ENCODE data around the gene LY6G5B.
A peak's percentile ranks its signal among the peaks of the same experiment; 100 is the strongest.

The LY6G5B gene

DNA sequence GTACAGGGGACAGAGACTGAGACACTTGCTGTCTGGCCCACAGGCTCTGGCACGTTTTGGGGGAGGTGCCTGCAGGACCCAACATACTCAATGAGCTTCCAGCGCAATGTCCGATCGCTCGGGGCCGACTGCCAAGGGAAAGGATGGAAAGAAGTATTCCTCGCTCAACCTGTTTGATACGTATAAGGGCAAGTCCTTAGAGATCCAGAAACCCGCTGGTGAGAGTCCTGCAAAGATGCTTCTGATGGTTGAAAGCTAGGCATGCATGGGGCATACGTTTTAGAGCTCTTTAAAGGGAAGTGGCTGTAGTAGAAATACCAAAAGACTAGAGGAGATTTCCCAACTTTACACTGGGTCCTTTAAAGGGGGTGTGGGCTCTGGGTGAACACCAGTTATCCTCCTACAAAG is 47.1 kb upstream of the LY6G5B start:
- Histone ChIP-seq H2BK5ac (ENCODE audit: low read length) (no peak overlapping the region), H3K23ac (ENCODE audit: low read depth, low read length, poor library complexity) (no peak overlapping the region), H2BK120ac (ENCODE audit: low read depth, low read length) (no peak overlapping the region), H2AFZ (ENCODE audit: low read length) (no peak overlapping the region), H3K9me3 (replicated peaks in 1 of 2; ENCODE audit: control insufficient read depth in 2 of 2, insufficient read depth in 1 of 2, low read depth in 1 of 2, low read length in 2 of 2) (no peaks in the 10 kb centered on the region), H3K14ac (ENCODE audit: low read length) (no peak overlapping the region), H3K9ac (ENCODE audit: low read depth, low read length, poor library complexity) (no peak overlapping the region), H3K4ac (ENCODE audit: low read length) (no peak overlapping the region), H2BK15ac (ENCODE audit: low read length) (no peak overlapping the region), H3K18ac (ENCODE audit: low read length) (no peak overlapping the region), H3K36me3 (replicated peaks in 1 of 2; ENCODE audit: control insufficient read depth in 2 of 2, insufficient read depth in 2 of 2, low read length in 2 of 2) (peaks cover 52 to 64% of the 10 kb centered on the region in 2 donors), H3K27me3 (ENCODE audit: control insufficient read depth in 3 of 3, insufficient read depth in 3 of 3, low read depth in 1 of 3, low read length in 3 of 3) (no peaks in the 10 kb centered on the region), H3K27ac (replicated peaks; ENCODE audit: low read length) (no peak overlapping the region), H2BK12ac (ENCODE audit: low read length) (no peak overlapping the region), H3K4me2 (ENCODE audit: insufficient read depth, low read length, poor library complexity, severe bottlenecking) (peak overlapping the region; percentile 28), H3K4me3 (ENCODE audit: low read length in 2 of 2) (peak overlapping the region in 1 of 2 donors; percentile 85), H3K4me1 (ENCODE audit: control insufficient read depth in 2 of 2, insufficient read depth in 1 of 2, low read depth in 1 of 2, low read length in 2 of 2) (peaks cover 5 to 11% of the 10 kb centered on the region in 2 donors), H4K91ac (ENCODE audit: low read depth, low read length, poor library complexity) (no peak overlapping the region), H4K8ac (ENCODE audit: low read depth, low read length) (no peak overlapping the region), H2AK5ac (ENCODE audit: low read depth, low read length) (no peak overlapping the region), H3K79me1 (ENCODE audit: low read depth, low read length) (peaks cover 5% of the 10 kb centered on the region)
- DNase-seq (ENCODE audit: low spot score), result no peak
- WGBS, 2 donors (ENCODE audit: extremely low coverage in 2 of 2, insufficient read length in 2 of 2, insufficient replicate concordance in 1 of 2), result no CpG with 5 or more reads among the region's 10 CpGs

GRCh38 chr6:31624070-31624469 is 45.7 kb upstream of the LY6G5B start:
- no peak overlapping the region for H2BK120ac ChIP-seq (ENCODE audit: low read depth, low read length)
- no peak overlapping the region for H3K4ac ChIP-seq (ENCODE audit: low read length)
- H3K4me1 ChIP-seq (ENCODE audit: control insufficient read depth in 2 of 2, insufficient read depth in 1 of 2, low read depth in 1 of 2, low read length in 2 of 2), result peaks cover 5 to 11% of the 10 kb centered on the region in 2 donors
- WGBS, 2 donors (ENCODE audit: extremely low coverage in 2 of 2, insufficient read length in 2 of 2, insufficient replicate concordance in 1 of 2), result no CpG with 5 or more reads among the region's 10 CpGs
- no peak overlapping the region for H3K27ac ChIP-seq (replicated peaks; ENCODE audit: low read length)
- no peak overlapping the region for H2BK5ac ChIP-seq (ENCODE audit: low read length)
- H4K8ac ChIP-seq (ENCODE audit: low read depth, low read length), result no peak overlapping the region
- H3K18ac ChIP-seq (ENCODE audit: low read length), result no peak overlapping the region
- no peak overlapping the region for H3K14ac ChIP-seq (ENCODE audit: low read length)
- H2BK15ac ChIP-seq (ENCODE audit: low read length), result no peak overlapping the region
- no peak overlapping the region for H3K4me3 ChIP-seq (ENCODE audit: low read length in 2 of 2)
- DNase-seq (ENCODE audit: low spot score), result no peak
- H2AFZ ChIP-seq (ENCODE audit: low read length), result no peak overlapping the region
- peaks cover 5% of the 10 kb centered on the region for H3K79me1 ChIP-seq (ENCODE audit: low read depth, low read length)
- peaks cover 61 to 78% of the 10 kb centered on the region in 2 donors for H3K36me3 ChIP-seq (replicated peaks in 1 of 2; ENCODE audit: control insufficient read depth in 2 of 2, insufficient read depth in 2 of 2, low read length in 2 of 2)
- H3K9me3 ChIP-seq (replicated peaks in 1 of 2; ENCODE audit: control insufficient read depth in 2 of 2, insufficient read depth in 1 of 2, low read depth in 1 of 2, low read length in 2 of 2), result no peaks in the 10 kb centered on the region
- H4K91ac ChIP-seq (ENCODE audit: low read depth, low read length, poor library complexity), result no peak overlapping the region
- H3K4me2 ChIP-seq (ENCODE audit: insufficient read depth, low read length, poor library complexity, severe bottlenecking), result no peak overlapping the region
- no peak overlapping the region for H2AK5ac ChIP-seq (ENCODE audit: low read depth, low read length)
- no peak overlapping the region for H3K9ac ChIP-seq (ENCODE audit: low read depth, low read length, poor library complexity)
- H3K23ac ChIP-seq (ENCODE audit: low read depth, low read length, poor library complexity), result no peak overlapping the region
- H2BK12ac ChIP-seq (ENCODE audit: low read length), result no peak overlapping the region
- no peaks in the 10 kb centered on the region for H3K27me3 ChIP-seq (ENCODE audit: control insufficient read depth in 3 of 3, insufficient read depth in 3 of 3, low read depth in 1 of 3, low read length in 3 of 3)

DNA sequence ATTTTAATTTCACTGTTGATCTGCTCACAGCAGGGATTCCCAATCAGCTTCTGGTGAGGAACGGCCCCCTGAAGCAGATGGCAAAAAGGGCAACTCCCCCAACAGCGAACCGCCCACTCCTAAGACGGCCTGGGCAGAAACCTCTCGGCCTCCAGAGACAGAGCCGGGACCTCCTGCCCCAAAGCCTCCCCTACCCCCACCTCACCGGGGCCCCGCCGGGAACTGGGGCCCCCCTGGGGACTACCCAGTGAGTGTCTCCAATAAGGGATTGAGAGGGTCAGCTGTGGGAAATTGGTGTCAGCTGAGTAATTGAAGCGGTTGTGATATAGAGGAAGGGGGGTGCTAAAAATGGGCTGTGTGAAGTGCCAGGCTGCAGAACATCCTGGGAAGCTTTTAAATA is 42.8 kb upstream of the LY6G5B start:
- peaks cover 7% of the 10 kb centered on the region for H3K79me1 ChIP-seq (ENCODE audit: low read depth, low read length)
- no peak for DNase-seq (ENCODE audit: low spot score)
- H2BK15ac ChIP-seq (ENCODE audit: low read length), result no peak overlapping the region
- H2AFZ ChIP-seq (ENCODE audit: low read length), result no peak overlapping the region
- no CpG with 5 or more reads among the region's 10 CpGs for WGBS, 2 donors (ENCODE audit: extremely low coverage in 2 of 2, insufficient read length in 2 of 2, insufficient replicate concordance in 1 of 2)
- H3K18ac ChIP-seq (ENCODE audit: low read length), result no peak overlapping the region
- no peak overlapping the region for H2BK5ac ChIP-seq (ENCODE audit: low read length)
- H3K36me3 ChIP-seq (replicated peaks in 1 of 2; ENCODE audit: control insufficient read depth in 2 of 2, insufficient read depth in 2 of 2, low read length in 2 of 2), result peaks cover 75 to 100% of the 10 kb centered on the region in 2 donors
- no peak overlapping the region for H3K4ac ChIP-seq (ENCODE audit: low read length)
- H3K27ac ChIP-seq (replicated peaks; ENCODE audit: low read length), result no peak overlapping the region
- H3K23ac ChIP-seq (ENCODE audit: low read depth, low read length, poor library complexity), result no peak overlapping the region
- H3K27me3 ChIP-seq (ENCODE audit: control insufficient read depth in 3 of 3, insufficient read depth in 3 of 3, low read depth in 1 of 3, low read length in 3 of 3), result no peaks in the 10 kb centered on the region
- H3K4me1 ChIP-seq (ENCODE audit: control insufficient read depth in 2 of 2, insufficient read depth in 1 of 2, low read depth in 1 of 2, low read length in 2 of 2), result peaks cover 5 to 7% of the 10 kb centered on the region in 2 donors
- H4K8ac ChIP-seq (ENCODE audit: low read depth, low read length), result no peak overlapping the region
- H3K14ac ChIP-seq (ENCODE audit: low read length), result no peak overlapping the region
- H3K4me3 ChIP-seq (ENCODE audit: low read length in 2 of 2), result no peak overlapping the region
- H4K91ac ChIP-seq (ENCODE audit: low read depth, low read length, poor library complexity), result no peak overlapping the region
- no peak overlapping the region for H2AK5ac ChIP-seq (ENCODE audit: low read depth, low read length)
- no peak overlapping the region for H3K9ac ChIP-seq (ENCODE audit: low read depth, low read length, poor library complexity)
- H2BK12ac ChIP-seq (ENCODE audit: low read length), result no peak overlapping the region
- H2BK120ac ChIP-seq (ENCODE audit: low read depth, low read length), result no peak overlapping the region
- H3K4me2 ChIP-seq (ENCODE audit: insufficient read depth, low read length, poor library complexity, severe bottlenecking), result no peak overlapping the region
- H3K9me3 ChIP-seq (replicated peaks in 1 of 2; ENCODE audit: control insufficient read depth in 2 of 2, insufficient read depth in 1 of 2, low read depth in 1 of 2, low read length in 2 of 2), result no peaks in the 10 kb centered on the region

- H2BK5ac ChIP-seq (ENCODE audit: low read length), result no peak overlapping the region
- H3K4ac ChIP-seq (ENCODE audit: low read length), result no peak overlapping the region
- no peak overlapping the region for H3K4me3 ChIP-seq (ENCODE audit: low read length in 2 of 2)
- H3K9ac ChIP-seq (ENCODE audit: low read depth, low read length, poor library complexity), result peak overlapping the region; percentile 45
- H3K27ac ChIP-seq (replicated peaks; ENCODE audit: low read length), result no peak overlapping the region
- H2BK120ac ChIP-seq (ENCODE audit: low read depth, low read length), result no peak overlapping the region
- no peak overlapping the region for H3K23ac ChIP-seq (ENCODE audit: low read depth, low read length, poor library complexity)
- H2BK15ac ChIP-seq (ENCODE audit: low read length), result no peak overlapping the region
- no peak overlapping the region for H3K18ac ChIP-seq (ENCODE audit: low read length)
- H3K27me3 ChIP-seq (ENCODE audit: control insufficient read depth in 3 of 3, insufficient read depth in 3 of 3, low read depth in 1 of 3, low read length in 3 of 3), result no peaks in the 10 kb centered on the region
- no peak overlapping the region for H4K8ac ChIP-seq (ENCODE audit: low read depth, low read length)
- peak overlapping the region; percentile 60 for H4K91ac ChIP-seq (ENCODE audit: low read depth, low read length, poor library complexity)
- peaks cover 15% of the 10 kb centered on the region for H3K79me1 ChIP-seq (ENCODE audit: low read depth, low read length)
- H3K4me2 ChIP-seq (ENCODE audit: insufficient read depth, low read length, poor library complexity, severe bottlenecking), result no peak overlapping the region
- no CpG with 5 or more reads among the region's 19 CpGs for WGBS, 2 donors (ENCODE audit: extremely low coverage in 2 of 2, insufficient read length in 2 of 2, insufficient replicate concordance in 1 of 2)
- no peak overlapping the region for H3K14ac ChIP-seq (ENCODE audit: low read length)
- H3K36me3 ChIP-seq (replicated peaks in 1 of 2; ENCODE audit: control insufficient read depth in 2 of 2, insufficient read depth in 2 of 2, low read length in 2 of 2), result peaks cover 75 to 100% of the 10 kb centered on the region in 2 donors
- no peak overlapping the region for H2BK12ac ChIP-seq (ENCODE audit: low read length)
- no peak for DNase-seq (ENCODE audit: low spot score)
- H3K4me1 ChIP-seq (ENCODE audit: control insufficient read depth in 2 of 2, insufficient read depth in 1 of 2, low read depth in 1 of 2, low read length in 2 of 2), result no peaks in the 10 kb centered on the region
- no peak overlapping the region for H2AK5ac ChIP-seq (ENCODE audit: low read depth, low read length)
- no peaks in the 10 kb centered on the region for H3K9me3 ChIP-seq (replicated peaks in 1 of 2; ENCODE audit: control insufficient read depth in 2 of 2, insufficient read depth in 1 of 2, low read depth in 1 of 2, low read length in 2 of 2)
- no peak overlapping the region for H2AFZ ChIP-seq (ENCODE audit: low read length)
These were observed 42.0 kb upstream of the LY6G5B start for GRCh38 chr6:31627690-31628287.

All from neuronal stem cell (in vitro differentiated cells).